HepG2 (cell line): ENCODE results near the gene ASH1L. TPM values are rescaled to one million over a fixed set of nuclear protein-coding genes. Genes with fewer than 3 reads are reported as not detected.

Experiments used
- ATAC-seq: fragments of 200-7000 bp; cut with Tn5 transposase; 3 replicates; pipeline ENCODE4 v1.9.1; 2020; ENCODE audit warnings: mild to moderate bottlenecking, moderate library complexity
- BruUV-seq: library from RNA; stranded (reverse); fragments of 400-500 nt; replicated peaks from 2 replicates; lab custom pipeline; 2021; lab: Mats Ljungman, UMichigan
- CTCF ChIA-PET: fragments of 300-600 bp; formaldehyde crosslinking; extraction: SDS; loops from one replicate; lab custom pipeline; 2021; ENCODE audit warnings: low total read pairs, inconsistent platforms, low intra/inter-chr PET ratio; lab: Yijun Ruan, JAX
- POLR2A ChIA-PET: fragments of 350-600 bp; sonication (Branson Sonifier 250); formaldehyde crosslinking; loops from one replicate; lab custom pipeline; 2020; ENCODE audit warnings: antibody characterized with exemption, inconsistent platforms; lab: Yijun Ruan, JAX
- DNase-seq: peaks from one replicate; pipeline ENCODE4 v3.0.0-alpha.2; 2015; ENCODE audit warnings: low spot score
- FAIRE-seq: peaks from 3 replicates; lab custom pipeline; 2011; peaks lifted over from hg19 to GRCh38; lab: Jason Lieb, UNC
- H2AFZ ChIP-seq: one replicate; pipeline ENCODE4 v1.6.1; 2011; ENCODE audit warnings: low read length, inconsistent platforms
- H3K27ac ChIP-seq: fragments of 300-600 bp; 3 replicates; pipeline ENCODE4 v1.8.0; 2011; ENCODE audit warnings: mixed run types, mild to moderate bottlenecking, mixed read lengths, low read length, inconsistent platforms; ENCODE audit not compliant: insufficient read depth; ENCODE audit errors: extremely low read length
- H3K27me3 ChIP-seq, 2 experiments: fragments of 200-600 bp in 1 of 2; 2 replicates in 1 of 2; 3 replicates in 1 of 2; pipeline versions ENCODE4 v1.6.0 to v1.8.0; 2011; ENCODE audit warnings: low read length in 2 of 2, mild to moderate bottlenecking in 2 of 2, moderate library complexity in 2 of 2, inconsistent platforms in 1 of 2; ENCODE audit not compliant: insufficient read depth in 2 of 2, control insufficient read depth in 1 of 2
- H3K36me3 ChIP-seq, 2 experiments: fragments of 200-600 bp in 1 of 2; replicated peaks in 1 of 2; 2 replicates in 1 of 2; 3 replicates in 1 of 2; pipeline versions ENCODE4 v1.5.1 to v1.8.0; 2011; ENCODE audit warnings: low read length in 2 of 2, inconsistent platforms in 1 of 2; ENCODE audit not compliant: insufficient read depth in 2 of 2, control insufficient read depth in 1 of 2
- H3K4me1 ChIP-seq: 2 replicates; pipeline ENCODE4 v1.5.1; 2012; ENCODE audit warnings: low read length, inconsistent platforms; ENCODE audit not compliant: insufficient read depth
- H3K4me2 ChIP-seq: 2 replicates; pipeline ENCODE4 v1.6.0; 2011; ENCODE audit warnings: low read depth, low read length, inconsistent platforms
- H3K4me3 ChIP-seq, 3 experiments: fragments of 200-600 bp in 1 of 3; sonication (generic), shearing (Covaris generic) in 1 of 3; replicated peaks in 1 of 3; 2 replicates each; pipeline ENCODE4 v1.5.1; 2011 to 2016; ENCODE audit warnings: low read length in 3 of 3, inconsistent platforms in 2 of 3, low read depth in 2 of 3, mild to moderate bottlenecking in 2 of 3, control low read depth in 1 of 3, mixed read lengths in 1 of 3; ENCODE audit not compliant: insufficient read depth in 1 of 3
- H3K79me2 ChIP-seq: one replicate; pipeline ENCODE4 v1.6.1; 2011; ENCODE audit warnings: low read length, inconsistent platforms; ENCODE audit not compliant: insufficient read depth
- H3K9ac ChIP-seq: 2 replicates; pipeline ENCODE4 v1.6.0; 2011; ENCODE audit warnings: mild to moderate bottlenecking, low read depth, low read length, inconsistent platforms; ENCODE audit not compliant: insufficient read depth
- H3K9me3 ChIP-seq: 2 replicates; pipeline ENCODE4 v1.5.1; 2012; ENCODE audit warnings: mild to moderate bottlenecking, low read length
- H4K20me1 ChIP-seq: 2 replicates; pipeline ENCODE4 v1.6.0; 2011; ENCODE audit warnings: inconsistent platforms, mild to moderate bottlenecking, low read length, moderate library complexity; ENCODE audit not compliant: insufficient read depth
- CENPT ChIP-seq: sonication (generic); formaldehyde crosslinking; IDR thresholded peaks from 2 replicates; pipeline ENCODE4 v1.8.0; 2022; ENCODE audit warnings: low read depth, mild to moderate bottlenecking, moderate library complexity, missing genetic modification reagents
- GTF3A ChIP-seq: sonication (generic); formaldehyde crosslinking; conservative IDR thresholded peaks from 2 replicates; pipeline ENCODE4 v1.4.0; 2020; ENCODE audit warnings: mild to moderate bottlenecking, missing genetic modification reagents
- HOXA3 ChIP-seq: sonication (generic); formaldehyde crosslinking; IDR thresholded peaks from 2 replicates; pipeline ENCODE4 v1.5.0; 2020; ENCODE audit warnings: missing genetic modification reagents
- KDM1A ChIP-seq: IDR thresholded peaks from 2 replicates; pipeline ENCODE4 v1.6.1; 2016; ENCODE audit warnings: missing compliant biosample characterization
- PITX1 ChIP-seq: sonication (generic); formaldehyde crosslinking; IDR thresholded peaks from 2 replicates; pipeline ENCODE4 v1.5.1; 2020; ENCODE audit warnings: mild to moderate bottlenecking, missing genetic modification reagents
- TAF15 ChIP-seq: fragments of 200-400 bp; formaldehyde crosslinking; IDR thresholded peaks from one replicate; pipeline ENCODE4 v1.6.1; 2018; ENCODE audit warnings: mild to moderate bottlenecking, low read depth, low read length; ENCODE audit not compliant: poor library complexity, severe bottlenecking
- ZFX ChIP-seq: sonication (generic); formaldehyde crosslinking; IDR thresholded peaks from 2 replicates; pipeline ENCODE4 v1.4.0; 2020; ENCODE audit warnings: mild to moderate bottlenecking, low read depth, missing genetic modification reagents, moderate library complexity
- ZNF644 ChIP-seq: IDR thresholded peaks from 2 replicates; pipeline ENCODE4 v1.6.1; 2016; ENCODE audit warnings: low read depth
- ZNF646 ChIP-seq: sonication (generic); formaldehyde crosslinking; IDR thresholded peaks from 2 replicates; pipeline ENCODE4 v1.9.0; 2021; ENCODE audit warnings: mild to moderate bottlenecking, missing genetic modification reagents
- ZNF788 ChIP-seq: sonication (generic); formaldehyde crosslinking; IDR thresholded peaks from 2 replicates; pipeline ENCODE4 v1.5.0; 2020; ENCODE audit warnings: mild to moderate bottlenecking, missing genetic modification reagents, borderline replicate concordance
- WGBS: methylation state at CpG from one replicate; pipeline ENCODE4 v1.1.6; 2017; ENCODE audit warnings: low lambda C conversion rate; 5-methylcytosine and 5-hydroxymethylcytosine counted together
- in situ Hi-C: cut with HindIII; loops from 2 replicates; pipeline ENCODE4 v1.10.0; 2017; ENCODE audit warnings: low pct_unique_long_range_greater_than_20kb; ENCODE audit not compliant: extremely low pct_ligation_motif_present
- intact Hi-C: fragments of 100-400 bp; cut with micrococcal nuclease; formaldehyde crosslinking; loops from one replicate; pipeline ENCODE4 v1.10.0; 2022; ENCODE audit not compliant: unreplicated experiment
- polyA plus RNA-seq, 8 experiments: library from polyadenylated mRNA; depleted of rRNA in 3 of 8; stranded (reverse) in 7 of 8; unstranded in 1 of 8; fragments of >200 nt; fragmentation: Illumina TruSeq in 4 of 8; extraction: Trizol in 4 of 8; gene quantifications; 2 replicates each; pipeline versions ENCODE4 v1.2.1 to v1.2.3, GENCODE V29; 2011 to 2016; ENCODE audit warnings: low read depth in 4 of 8, missing spikeins in 1 of 8, mixed read lengths in 1 of 8; ENCODE audit not compliant: insufficient read depth in 1 of 8
- total RNA-seq, 5 experiments: library from RNA; depleted of rRNA; stranded (reverse); fragments of >200 nt; fragmentation: Illumina TruSeq; extraction: Trizol; gene quantifications; 2 replicates each; pipeline ENCODE4 v1.2.3, GENCODE V29; 2016; ENCODE audit warnings: low read depth in 1 of 5
- TF ChIP-seq, protein P1 (sequence below): sonication (generic); formaldehyde crosslinking; IDR thresholded peaks from 2 replicates; pipeline ENCODE4 v1.4.0; 2020; ENCODE audit warnings: missing genetic modification reagents
- TF ChIP-seq, protein P2 (sequence below): sonication (generic); formaldehyde crosslinking; IDR thresholded peaks from 2 replicates; pipeline ENCODE4 v1.4.0; 2020; ENCODE audit warnings: low read depth, missing genetic modification reagents

ASH1L gene
- total and polyA plus RNA-seq, 2 of the 13 experiments (the other 11 are each of a cell fraction or from before 2014, with no cell fraction given) = 10.2 to 15.3 TPM

DNA sequence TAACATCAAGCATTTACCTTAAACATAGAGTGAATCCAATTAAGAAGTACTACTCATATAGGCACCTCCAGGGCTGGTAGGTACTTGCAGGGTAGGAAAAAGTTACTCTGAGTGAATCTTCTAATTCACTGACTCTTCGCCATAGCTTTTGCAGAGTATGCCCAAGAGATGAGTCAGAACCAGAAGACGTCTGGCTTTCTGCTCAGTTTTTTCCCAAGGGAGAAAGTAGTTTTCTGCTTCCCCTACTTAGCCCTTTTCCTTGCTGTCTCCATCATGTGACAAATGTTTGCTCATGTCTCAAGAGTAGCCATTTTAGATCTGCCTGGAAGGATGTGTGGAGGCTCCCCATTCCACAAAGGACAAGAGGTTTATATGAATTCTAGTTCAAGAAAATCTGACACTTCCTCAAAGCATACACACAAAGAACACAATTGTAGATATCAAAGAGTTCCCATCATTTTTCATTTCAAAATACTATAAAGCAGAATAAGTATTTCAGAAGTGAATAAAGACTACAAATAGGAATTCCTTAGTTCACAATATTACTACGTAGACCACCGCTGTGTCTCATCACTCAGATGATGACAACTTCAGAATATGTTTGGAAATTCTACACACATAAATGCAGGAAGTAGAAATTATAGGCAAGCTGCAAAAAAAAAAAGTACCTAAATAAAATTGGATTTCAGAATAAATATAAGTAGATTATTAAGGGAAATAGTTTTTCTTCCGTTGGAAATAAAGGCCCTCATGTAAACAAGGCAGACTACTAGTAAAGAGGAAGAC lies 98.5 kb downstream of the ASH1L start:
- POLR2A ChIA-PET = no interaction called here
- no peaks in the 10 kb centered on the region for H3K9me3 ChIP-seq
- H4K20me1 ChIP-seq = no peaks in the 10 kb centered on the region
- no peaks in the 10 kb centered on the region for H3K27me3 ChIP-seq
- FAIRE-seq (no peak), DNase-seq (no peak), ATAC-seq (no peak)
- no peaks in the 10 kb centered on the region for H3K4me1 ChIP-seq
- no peak overlapping the region for H3K4me2 ChIP-seq
- in situ Hi-C loops (no loop called here), intact Hi-C loops (no loop called here)
- H3K27ac ChIP-seq = no peak overlapping the region
- CTCF ChIA-PET = no interaction called here
- WGBS = 97% methylated on average over 5 of the region's 5 CpGs
- peaks cover 2 to 13% of the 10 kb centered on the region in 2 experiments; a peak in 2 of 5 replicates for H3K36me3 ChIP-seq
- H3K4me3 ChIP-seq = no peak overlapping the region
- no peak overlapping the region for H3K9ac ChIP-seq
- no peak overlapping the region for H2AFZ ChIP-seq
- BruUV-seq = no TSS peak
- no peaks in the 10 kb centered on the region for H3K79me2 ChIP-seq
- TF ChIP-seq ZNF646 (CRISPR knock-in tag) = no peak
- TF ChIP-seq ZNF788 (CRISPR knock-in tag) = no peak
- TF ChIP-seq ZNF644 = no peak
- no peak for TF ChIP-seq TAF15
- TF ChIP-seq, protein P1, sequence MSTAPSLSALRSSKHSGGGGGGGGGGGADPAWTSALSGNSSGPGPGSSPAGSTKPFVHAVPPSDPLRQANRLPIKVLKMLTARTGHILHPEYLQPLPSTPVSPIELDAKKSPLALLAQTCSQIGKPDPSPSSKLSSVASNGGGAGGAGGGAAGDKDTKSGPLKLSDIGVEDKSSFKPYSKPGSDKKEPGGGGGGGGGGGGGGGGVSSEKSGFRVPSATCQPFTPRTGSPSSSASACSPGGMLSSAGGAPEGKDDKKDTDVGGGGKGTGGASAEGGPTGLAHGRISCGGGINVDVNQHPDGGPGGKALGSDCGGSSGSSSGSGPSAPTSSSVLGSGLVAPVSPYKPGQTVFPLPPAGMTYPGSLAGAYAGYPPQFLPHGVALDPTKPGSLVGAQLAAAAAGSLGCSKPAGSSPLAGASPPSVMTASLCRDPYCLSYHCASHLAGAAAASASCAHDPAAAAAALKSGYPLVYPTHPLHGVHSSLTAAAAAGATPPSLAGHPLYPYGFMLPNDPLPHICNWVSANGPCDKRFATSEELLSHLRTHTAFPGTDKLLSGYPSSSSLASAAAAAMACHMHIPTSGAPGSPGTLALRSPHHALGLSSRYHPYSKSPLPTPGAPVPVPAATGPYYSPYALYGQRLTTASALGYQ (CRISPR knock-in tag) = no peak
- TF ChIP-seq KDM1A = no peak
- TF ChIP-seq PITX1 (CRISPR knock-in tag) = no peak
- TF ChIP-seq ZFX (CRISPR knock-in tag) = no peak
- no peak for TF ChIP-seq GTF3A (CRISPR knock-in tag)
- TF ChIP-seq, protein P2, sequence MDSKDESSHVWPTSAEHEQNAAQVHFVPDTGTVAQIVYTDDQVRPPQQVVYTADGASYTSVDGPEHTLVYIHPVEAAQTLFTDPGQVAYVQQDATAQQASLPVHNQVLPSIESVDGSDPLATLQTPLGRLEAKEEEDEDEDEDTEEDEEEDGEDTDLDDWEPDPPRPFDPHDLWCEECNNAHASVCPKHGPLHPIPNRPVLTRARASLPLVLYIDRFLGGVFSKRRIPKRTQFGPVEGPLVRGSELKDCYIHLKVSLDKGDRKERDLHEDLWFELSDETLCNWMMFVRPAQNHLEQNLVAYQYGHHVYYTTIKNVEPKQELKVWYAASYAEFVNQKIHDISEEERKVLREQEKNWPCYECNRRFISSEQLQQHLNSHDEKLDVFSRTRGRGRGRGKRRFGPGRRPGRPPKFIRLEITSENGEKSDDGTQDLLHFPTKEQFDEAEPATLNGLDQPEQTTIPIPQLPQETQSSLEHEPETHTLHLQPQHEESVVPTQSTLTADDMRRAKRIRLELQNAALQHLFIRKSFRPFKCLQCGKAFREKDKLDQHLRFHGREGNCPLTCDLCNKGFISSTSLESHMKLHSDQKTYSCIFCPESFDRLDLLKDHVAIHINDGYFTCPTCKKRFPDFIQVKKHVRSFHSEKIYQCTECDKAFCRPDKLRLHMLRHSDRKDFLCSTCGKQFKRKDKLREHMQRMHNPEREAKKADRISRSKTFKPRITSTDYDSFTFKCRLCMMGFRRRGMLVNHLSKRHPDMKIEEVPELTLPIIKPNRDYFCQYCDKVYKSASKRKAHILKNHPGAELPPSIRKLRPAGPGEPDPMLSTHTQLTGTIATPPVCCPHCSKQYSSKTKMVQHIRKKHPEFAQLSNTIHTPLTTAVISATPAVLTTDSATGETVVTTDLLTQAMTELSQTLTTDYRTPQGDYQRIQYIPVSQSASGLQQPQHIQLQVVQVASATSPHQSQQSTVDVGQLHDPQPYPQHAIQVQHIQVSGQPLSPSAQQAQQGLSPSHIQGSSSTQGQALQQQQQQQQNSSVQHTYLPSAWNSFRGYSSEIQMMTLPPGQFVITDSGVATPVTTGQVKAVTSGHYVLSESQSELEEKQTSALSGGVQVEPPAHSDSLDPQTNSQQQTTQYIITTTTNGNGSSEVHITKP (CRISPR knock-in tag) = no peak
- no peak for TF ChIP-seq HOXA3 (CRISPR knock-in tag)
- TF ChIP-seq CENPT (CRISPR knock-in tag) = no peak
